ENCODE results near the gene FTCDNL1. TPM values are rescaled to one million over a fixed set of nuclear protein-coding genes. Genes with fewer than 3 reads are reported as not detected.

FTCDNL1 gene
- total and polyA plus RNA-seq, 9 of the 15 experiments (the other 6 are each of a cell fraction or from before 2014, with no cell fraction given) = 0.13 to 0.58 (median 0.32) TPM

DNA sequence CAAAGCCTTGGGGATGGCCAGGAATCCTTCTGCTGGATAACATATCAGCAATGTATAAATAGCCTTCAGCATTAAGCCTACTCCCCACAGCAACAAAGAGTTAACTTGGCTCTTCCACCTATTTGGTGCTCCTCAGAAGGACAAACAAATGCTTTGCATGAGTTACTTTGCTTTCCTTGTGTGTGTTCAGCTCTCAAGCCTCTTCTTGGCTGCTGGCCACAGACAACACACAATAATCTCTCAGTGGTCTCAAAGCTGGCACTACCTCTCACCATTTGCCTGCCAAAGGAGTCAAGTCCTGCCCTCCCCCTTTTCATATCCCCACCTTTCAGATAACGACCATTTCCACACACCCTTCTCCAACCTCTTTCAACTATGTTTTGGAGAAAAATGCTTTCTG is 17.5 kb downstream of the FTCDNL1 start (continued):
- TF ChIP-seq SUPT5H (IDR thresholded peaks at IDR 0.05) (no peak), NUFIP1 (IDR thresholded peaks at IDR 0.05; ENCODE audit: partially characterized antibody) (no peak), ARNT (IDR thresholded peaks at IDR 0.05) (no peak)

DNA sequence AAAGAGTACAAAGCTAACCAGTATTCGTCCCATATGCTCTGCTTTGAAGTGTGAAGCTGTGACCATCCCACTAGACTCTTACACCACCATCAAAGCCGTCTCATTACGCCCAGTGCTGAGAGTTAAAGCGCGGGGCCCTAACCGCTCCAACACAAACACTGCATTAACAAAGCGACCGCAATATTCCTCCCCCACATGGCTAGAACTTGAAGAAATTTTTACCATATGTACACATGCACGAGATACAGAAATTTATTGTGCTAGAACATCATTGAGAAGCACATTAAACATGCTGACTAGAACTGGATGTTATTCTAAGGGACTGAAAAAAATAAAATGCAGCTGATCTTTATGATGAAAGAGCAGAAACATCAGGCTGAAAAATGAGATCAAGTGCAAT is 20.5 kb downstream of the FTCDNL1 start:
- Histone ChIP-seq H3K9ac (ENCODE audit: insufficient read depth in 1 of 2, low read depth in 2 of 2, low read length in 2 of 2) (no peak overlapping the region), H4K20me1 (replicated peaks; ENCODE audit: control insufficient read depth, insufficient read depth, low read length) (no peaks in the 10 kb centered on the region), H3K9me1 (ENCODE audit: control insufficient read depth, insufficient read depth, low read length) (no peaks in the 10 kb centered on the region), H3K4me3 (no peak overlapping the region), H3K27me3 (ENCODE audit: control insufficient read depth in 2 of 2, insufficient read depth in 2 of 2, low read length in 2 of 2) (no peaks in the 10 kb centered on the region), H2AFZ (ENCODE audit: low read depth, low read length) (no peak overlapping the region), H3K9me3 (replicated peaks; ENCODE audit: control insufficient read depth, insufficient read depth, low read depth, low read length) (no peaks in the 10 kb centered on the region), H3K4me1 (replicated peaks in 1 of 2; ENCODE audit: control insufficient read depth in 2 of 2, insufficient read depth in 2 of 2, low read length in 2 of 2) (no peaks in the 10 kb centered on the region), H3K79me2 (ENCODE audit: control insufficient read depth, insufficient read depth, low read length) (no peaks in the 10 kb centered on the region), H3K4me2 (ENCODE audit: insufficient read depth, low read length) (no peak overlapping the region), H3K36me3 (ENCODE audit: control insufficient read depth, insufficient read depth, low read length) (no peaks in the 10 kb centered on the region), H3K27ac (ENCODE audit: extremely low read depth, low read depth, low read length) (no peak overlapping the region)
- FAIRE-seq = no peak
- POLR2A ChIA-PET = no interaction called here
- no peak for DNase-seq (ENCODE audit: extremely low read depth in 1 of 4, low spot score in 3 of 4)
- intact Hi-C loops (cut with micrococcal nuclease) = no loop called here
- TF ChIP-seq ZNF197 (CRISPR knock-in tag; IDR thresholded peaks at IDR 0.05; ENCODE audit: low read depth) = no peak
- TF ChIP-seq HNRNPK (IDR thresholded peaks at IDR 0.05; ENCODE audit: low read depth, low read length, poor library complexity, severe bottlenecking) = no peak
- TF ChIP-seq ZNF12 (CRISPR knock-in tag; IDR thresholded peaks at IDR 0.05) = no peak
- TF ChIP-seq SLC30A9 (CRISPR knock-in tag; IDR thresholded peaks at IDR 0.05) = no peak
- TF ChIP-seq MTA2 (IDR thresholded peaks at IDR 0.05; ENCODE audit: low read depth) = no peak
- TF ChIP-seq RBM22 (IDR thresholded peaks at IDR 0.05; ENCODE audit: low read depth, low read length, poor library complexity, severe bottlenecking) = no peak
- TF ChIP-seq, protein P1, sequence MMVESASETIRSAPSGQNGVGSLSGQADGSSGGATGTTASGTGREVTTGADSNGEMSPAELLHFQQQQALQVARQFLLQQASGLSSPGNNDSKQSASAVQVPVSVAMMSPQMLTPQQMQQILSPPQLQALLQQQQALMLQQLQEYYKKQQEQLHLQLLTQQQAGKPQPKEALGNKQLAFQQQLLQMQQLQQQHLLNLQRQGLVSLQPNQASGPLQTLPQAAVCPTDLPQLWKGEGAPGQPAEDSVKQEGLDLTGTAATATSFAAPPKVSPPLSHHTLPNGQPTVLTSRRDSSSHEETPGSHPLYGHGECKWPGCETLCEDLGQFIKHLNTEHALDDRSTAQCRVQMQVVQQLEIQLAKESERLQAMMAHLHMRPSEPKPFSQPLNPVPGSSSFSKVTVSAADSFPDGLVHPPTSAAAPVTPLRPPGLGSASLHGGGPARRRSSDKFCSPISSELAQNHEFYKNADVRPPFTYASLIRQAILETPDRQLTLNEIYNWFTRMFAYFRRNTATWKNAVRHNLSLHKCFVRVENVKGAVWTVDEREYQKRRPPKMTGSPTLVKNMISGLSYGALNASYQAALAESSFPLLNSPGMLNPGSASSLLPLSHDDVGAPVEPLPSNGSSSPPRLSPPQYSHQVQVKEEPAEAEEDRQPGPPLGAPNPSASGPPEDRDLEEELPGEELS (CRISPR knock-in tag; IDR thresholded peaks at IDR 0.05; ENCODE audit: borderline replicate concordance) = no peak
- no peak for TF ChIP-seq GABPA (tag; conservative IDR thresholded peaks at IDR 0.05; ENCODE audit: low read depth)
- no peak for TF ChIP-seq ZNF785 (CRISPR knock-in tag; IDR thresholded peaks at IDR 0.05)
- TF ChIP-seq, protein P2, sequence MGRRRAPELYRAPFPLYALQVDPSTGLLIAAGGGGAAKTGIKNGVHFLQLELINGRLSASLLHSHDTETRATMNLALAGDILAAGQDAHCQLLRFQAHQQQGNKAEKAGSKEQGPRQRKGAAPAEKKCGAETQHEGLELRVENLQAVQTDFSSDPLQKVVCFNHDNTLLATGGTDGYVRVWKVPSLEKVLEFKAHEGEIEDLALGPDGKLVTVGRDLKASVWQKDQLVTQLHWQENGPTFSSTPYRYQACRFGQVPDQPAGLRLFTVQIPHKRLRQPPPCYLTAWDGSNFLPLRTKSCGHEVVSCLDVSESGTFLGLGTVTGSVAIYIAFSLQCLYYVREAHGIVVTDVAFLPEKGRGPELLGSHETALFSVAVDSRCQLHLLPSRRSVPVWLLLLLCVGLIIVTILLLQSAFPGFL (CRISPR knock-in tag; IDR thresholded peaks at IDR 0.05) = no peak
- no peak for TF ChIP-seq MCM2 (IDR thresholded peaks at IDR 0.05; ENCODE audit: low read depth)
- no peak for TF ChIP-seq TAF9B (IDR thresholded peaks at IDR 0.05; ENCODE audit: partially characterized antibody)
- TF ChIP-seq LEF1 (IDR thresholded peaks at IDR 0.05) = no peak
- TF ChIP-seq KHSRP (IDR thresholded peaks at IDR 0.05) = no peak
- TF ChIP-seq HOXB6 (CRISPR knock-in tag; IDR thresholded peaks at IDR 0.05; ENCODE audit: borderline replicate concordance) = no peak
- no peak for TF ChIP-seq CREBBP (IDR thresholded peaks at IDR 0.05; ENCODE audit: low read depth, low read length)
- TF ChIP-seq GTF2A2 (tag; IDR thresholded peaks at IDR 0.05) = no peak
- 3% methylated on average over 9 of the region's 9 CpGs for WGBS (ENCODE audit: insufficient coverage, low coverage, missing lambda C conversion rate)
- ATAC-seq = no peak
- CTCF ChIA-PET (ENCODE audit: low intra/inter-chr PET ratio) = no interaction called here
- BruUV-seq (replicated peaks) = no TSS peak
- in situ Hi-C loops (cut with MboI) = no loop called here

All from K562 (cell line).